GM10847 (cell line): Measurements from ENCODE around the gene AKAP8.

Experiments
- POLR2A ChIP-seq: IDR thresholded peaks from 2 replicates; pipeline ENCODE4 v1.6.1; 2011; ENCODE audit not compliant: insufficient read length; ENCODE audit errors: extremely low read depth

AKAP8 gene

GRCh38 chr19:15418579-15419412 lies 39.2 kb upstream of the AKAP8 start, which contains the start of gene AKAP8L:
AKAP8L (minus strand) TSS chr19:15418988; CDS start chr19:15418923, 65 bp downstream.
- peak; percentile 90 for TF ChIP-seq POLR2A

GRCh38 chr19:15418231-15418578 lies 38.6 kb upstream of the AKAP8 start:
- TF ChIP-seq POLR2A = no peak

- no peak for TF ChIP-seq POLR2A
Measured at GRCh38 chr19:15417699-15418098, 38.1 kb upstream of the AKAP8 start.

- TF ChIP-seq POLR2A = no peak
Measured at GRCh38 chr19:15412832-15413231, 33.2 kb upstream of the AKAP8 start.

GRCh38 chr19:15404780-15405211 lies 25.2 kb upstream of the AKAP8 start:
- TF ChIP-seq POLR2A = no peak

- TF ChIP-seq POLR2A = no peak
Measured at GRCh38 chr19:15404097-15404779, 24.7 kb upstream of the AKAP8 start.

GRCh38 chr19:15403151-15403531 lies 23.6 kb upstream of the AKAP8 start:
- no peak for TF ChIP-seq POLR2A

- no peak for TF ChIP-seq POLR2A
Measured at GRCh38 chr19:15402411-15403150, 23.0 kb upstream of the AKAP8 start.

GRCh38 chr19:15401397-15401710 lies 21.8 kb upstream of the AKAP8 start:
- no peak for TF ChIP-seq POLR2A

GRCh38 chr19:15400521-15401396 lies 21.2 kb upstream of the AKAP8 start:
- TF ChIP-seq POLR2A = no peak

GRCh38 chr19:15399635-15400034 lies 20.0 kb upstream of the AKAP8 start:
- no peak for TF ChIP-seq POLR2A

GRCh38 chr19:15399234-15399515 lies 19.6 kb upstream of the AKAP8 start:
- no peak for TF ChIP-seq POLR2A

GRCh38 chr19:15398501-15399233 lies 19.1 kb upstream of the AKAP8 start:
- TF ChIP-seq POLR2A = no peak

GRCh38 chr19:15397782-15398181 lies 18.2 kb upstream of the AKAP8 start:
- no peak for TF ChIP-seq POLR2A
